UCSD-AML1 (cell line): ENCODE results near the gene RPP25.

Source experiments
- DNase-seq: peaks from one replicate; lab custom pipeline; 2025; ENCODE audit not compliant: unreplicated experiment; lab: John Stamatoyannopoulos, UW

The RPP25 gene

DNA sequence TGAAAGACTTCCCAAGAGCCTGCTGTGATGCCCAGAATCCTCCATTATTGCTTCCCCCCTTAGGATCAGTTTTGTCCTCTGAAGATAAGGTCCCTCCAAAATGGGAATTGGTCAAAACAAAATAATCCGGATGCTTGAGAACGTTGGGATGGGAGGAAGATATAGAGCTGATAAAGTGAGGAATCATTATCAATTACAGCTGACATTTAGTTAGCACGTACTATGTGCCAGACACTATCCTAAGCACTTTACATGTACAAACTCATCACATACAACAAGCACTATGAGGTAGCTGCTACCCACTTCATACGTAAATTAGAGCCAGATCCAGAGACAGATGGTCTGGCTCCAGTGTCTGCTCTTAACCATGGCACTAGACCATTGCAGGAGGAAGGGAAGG, 6.6 kb upstream of the RPP25 start:
- no peak for DNase-seq

DNA sequence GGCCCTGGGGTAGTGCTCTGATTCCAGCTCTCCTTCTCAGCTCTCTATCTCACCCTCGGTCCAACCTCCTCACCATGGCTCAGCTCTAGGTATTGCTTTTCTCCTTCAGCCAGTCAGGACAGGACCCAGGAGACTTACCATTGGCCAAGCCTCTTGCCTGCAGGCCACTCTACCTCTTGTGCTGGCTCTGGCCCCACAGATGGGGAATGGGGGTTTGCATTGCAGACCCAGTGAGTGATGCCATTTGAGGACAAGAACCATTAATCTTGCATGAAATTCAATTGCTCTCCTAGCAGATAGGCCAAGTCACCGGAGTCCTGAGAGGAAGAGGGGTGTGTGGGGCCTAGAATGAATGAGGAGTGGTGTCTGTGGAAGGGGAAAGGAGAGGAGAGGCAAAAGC, 6.1 kb upstream of the RPP25 start:
- DNase-seq, result no peak

DNA sequence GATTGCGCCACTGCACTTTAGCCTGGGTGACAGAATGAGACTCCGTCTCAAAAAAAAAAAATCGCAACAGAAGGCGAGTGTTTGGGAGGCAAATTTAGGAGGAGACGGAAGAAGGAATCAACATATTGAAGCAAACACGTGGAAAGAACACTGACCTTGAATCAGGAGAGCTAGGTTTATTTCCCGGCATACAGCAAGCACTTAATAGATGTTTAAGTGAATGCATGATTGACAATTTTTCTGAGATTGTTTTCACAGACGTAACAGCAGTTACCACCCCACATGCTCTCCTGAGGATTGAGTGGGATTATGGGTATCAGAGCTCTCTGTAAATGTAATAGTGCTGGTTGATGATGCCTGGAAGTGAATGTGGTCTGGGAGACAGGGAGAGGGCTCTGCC, 5.6 kb upstream of the RPP25 start:
- DNase-seq, result no peak

DNA sequence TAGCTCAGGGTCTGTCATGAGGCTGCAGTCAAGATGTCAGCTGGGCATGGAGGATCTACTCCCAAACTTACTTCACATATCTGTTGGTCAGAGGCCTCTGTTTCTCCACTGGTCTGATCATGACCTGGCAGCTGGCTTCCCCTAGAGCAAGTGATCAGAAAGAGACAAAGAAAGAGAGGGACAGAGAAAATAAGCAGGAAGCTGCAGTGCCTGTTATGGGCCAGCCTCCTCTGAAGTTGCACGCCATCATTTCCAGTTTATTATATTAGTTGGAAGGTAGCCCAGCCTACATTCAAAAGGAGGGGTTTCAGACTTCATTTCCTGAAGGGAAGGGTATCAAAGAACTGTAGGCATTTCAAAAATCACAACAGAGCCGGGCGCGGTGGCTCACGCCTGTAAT, 5.0 kb upstream of the RPP25 start:
- DNase-seq, result no peak

DNA sequence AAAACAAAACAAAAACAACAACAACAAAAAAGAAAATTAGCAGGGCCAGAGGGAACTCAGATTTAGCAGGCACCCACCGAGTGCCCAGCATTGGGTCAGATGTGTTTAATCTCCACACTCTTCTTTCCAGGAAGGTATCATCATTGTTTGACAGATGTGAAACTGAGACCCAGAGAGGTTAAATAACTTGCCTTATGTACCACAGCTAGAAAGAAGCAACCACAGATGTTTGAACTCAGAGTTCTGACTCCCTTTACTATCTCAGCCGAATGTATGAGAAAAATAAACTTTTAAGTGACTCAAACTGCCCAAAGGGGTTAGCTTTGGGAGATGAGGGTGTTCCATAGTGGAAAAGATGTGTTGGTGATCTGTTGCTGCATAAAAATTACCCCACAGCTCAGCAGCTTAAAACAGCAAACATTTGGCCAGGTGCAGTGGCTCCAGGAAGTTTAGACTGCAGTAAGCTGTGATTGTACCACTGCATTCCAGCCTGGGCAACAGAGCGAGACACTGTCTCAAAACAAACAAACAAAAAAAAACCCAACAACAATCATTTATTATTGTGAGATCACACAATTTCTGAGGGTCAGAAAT, 4.5 kb upstream of the RPP25 start:
- DNase-seq, result no peak

DNA sequence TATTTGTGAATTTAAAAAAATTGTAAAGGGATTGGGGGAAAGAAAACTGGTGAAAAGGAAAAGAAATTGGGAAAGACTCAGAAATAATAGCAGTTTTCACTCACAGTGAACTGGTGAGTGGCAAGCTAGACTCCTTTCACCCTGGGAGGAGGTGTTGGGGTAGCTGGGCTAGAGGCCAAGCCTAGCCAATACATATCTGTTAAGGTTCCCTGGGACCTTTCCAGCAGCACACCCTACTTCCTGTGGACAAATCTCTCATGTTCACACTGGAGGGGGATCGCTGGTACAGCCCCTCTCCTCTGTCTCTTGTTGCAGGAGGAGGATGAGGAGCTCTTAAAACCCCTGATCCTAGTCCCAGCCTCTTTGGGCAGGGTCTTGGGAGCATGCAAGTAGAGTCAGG, 3.7 kb upstream of the RPP25 start:
- no peak for DNase-seq

DNA sequence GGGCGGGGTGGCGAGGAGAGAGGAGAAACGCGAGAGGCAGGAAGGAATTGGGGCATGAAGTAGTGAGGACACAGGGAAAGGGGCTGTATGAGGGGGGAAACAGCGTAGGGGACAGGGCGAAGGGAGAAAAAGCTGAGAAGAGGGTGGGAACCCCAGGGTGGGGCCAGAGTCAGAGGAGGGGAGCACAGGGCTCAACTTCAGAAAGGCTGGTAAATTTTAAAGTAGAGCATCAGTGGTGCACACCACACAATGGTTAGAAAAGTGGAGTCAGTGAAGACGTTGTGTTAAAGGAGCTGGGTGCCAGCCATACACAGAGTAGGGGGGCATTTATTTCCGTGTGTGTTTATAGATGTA, 3.0 kb upstream of the RPP25 start:
- no peak for DNase-seq

DNA sequence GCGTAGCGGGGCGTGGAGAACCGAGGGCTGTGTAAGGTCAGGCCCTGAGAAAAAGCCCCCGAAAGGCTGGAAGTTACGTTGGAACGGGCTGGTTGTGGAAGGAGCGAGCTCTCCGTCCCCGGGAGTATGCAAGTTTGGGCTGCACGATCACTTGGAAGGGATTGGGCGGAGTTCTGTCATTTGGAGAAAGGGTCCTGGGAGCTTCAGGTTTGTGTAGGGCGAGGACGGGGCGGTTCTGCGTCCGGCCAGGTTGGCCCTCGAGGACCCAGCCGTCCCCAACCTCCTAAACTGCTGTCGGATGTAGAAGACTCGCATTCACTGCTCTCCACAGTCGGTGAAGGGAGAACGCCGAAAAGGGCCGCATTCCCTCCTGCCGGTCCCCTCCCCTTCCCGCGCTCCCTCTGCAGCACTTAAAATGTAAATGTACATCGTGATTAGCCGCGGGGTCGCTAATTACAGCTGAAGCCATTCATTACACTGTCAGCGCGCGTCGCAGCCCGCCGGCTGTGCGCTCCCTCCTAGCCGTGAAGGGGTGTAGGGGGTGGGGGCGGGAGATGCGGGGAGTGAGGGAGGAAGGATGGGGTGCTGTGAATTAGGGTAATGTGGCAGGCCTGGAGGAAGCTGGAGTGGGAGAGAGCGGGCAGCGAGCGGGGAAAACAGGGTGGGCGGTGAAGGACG, 2.5 kb upstream of the RPP25 start:
- no peak for DNase-seq

DNA sequence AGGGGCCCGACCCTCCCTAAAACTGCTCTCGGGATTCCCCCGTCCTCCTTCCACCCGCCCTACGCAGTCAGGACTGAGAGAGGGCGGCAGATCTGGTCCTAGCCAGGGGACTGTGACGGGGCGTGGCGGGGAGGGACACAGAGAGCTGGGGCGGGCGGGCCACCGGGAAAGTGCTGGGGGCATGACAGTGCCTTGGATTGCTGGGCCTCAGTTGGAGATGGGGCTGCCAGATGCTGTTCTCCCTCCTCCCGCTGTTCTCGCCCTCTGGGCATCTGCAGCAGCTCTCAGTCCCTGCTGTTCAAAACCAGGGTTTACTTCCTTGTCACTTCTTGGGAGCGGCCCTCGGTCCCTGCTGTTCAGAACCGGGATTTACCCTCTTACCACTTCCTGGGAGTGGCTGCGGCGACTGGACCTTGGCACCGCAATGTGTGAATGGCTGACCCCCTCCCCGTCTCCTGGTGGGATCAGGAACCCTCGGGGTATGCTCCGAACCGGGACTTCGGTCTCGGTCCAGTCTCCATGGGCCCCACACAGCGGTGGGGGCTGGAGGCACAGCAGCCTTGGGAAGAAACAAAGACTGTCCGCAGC, 1.8 kb upstream of the RPP25 start:
- no peak for DNase-seq

DNA sequence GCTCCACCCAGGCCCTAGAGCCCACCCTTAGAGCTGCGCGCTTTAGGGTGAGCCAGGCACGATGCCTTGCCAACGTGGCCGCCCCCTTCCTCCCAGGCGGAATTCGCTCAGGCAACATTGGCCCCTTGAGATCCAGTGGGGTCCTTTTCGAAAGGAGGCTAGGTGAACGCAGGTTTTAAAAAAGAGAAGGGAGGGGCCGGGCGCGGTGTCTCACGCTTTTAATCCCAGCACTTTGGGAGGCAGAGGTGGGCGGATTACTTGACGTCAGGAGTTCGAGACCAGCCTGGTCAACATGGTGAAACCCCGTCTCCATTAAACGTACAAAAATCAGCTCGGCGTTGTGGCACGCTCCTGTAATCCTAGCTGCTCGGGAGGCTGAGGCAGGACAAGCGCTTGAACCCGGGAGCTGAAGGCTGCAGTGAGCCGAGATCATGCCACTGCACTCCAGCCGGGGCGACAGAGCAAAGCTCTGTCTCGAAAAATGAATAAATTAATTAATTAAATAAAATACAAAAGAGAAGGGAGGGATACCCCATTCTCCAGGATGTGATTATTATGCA, 984 bp upstream of the RPP25 start:
- DNase-seq, result no peak

DNA sequence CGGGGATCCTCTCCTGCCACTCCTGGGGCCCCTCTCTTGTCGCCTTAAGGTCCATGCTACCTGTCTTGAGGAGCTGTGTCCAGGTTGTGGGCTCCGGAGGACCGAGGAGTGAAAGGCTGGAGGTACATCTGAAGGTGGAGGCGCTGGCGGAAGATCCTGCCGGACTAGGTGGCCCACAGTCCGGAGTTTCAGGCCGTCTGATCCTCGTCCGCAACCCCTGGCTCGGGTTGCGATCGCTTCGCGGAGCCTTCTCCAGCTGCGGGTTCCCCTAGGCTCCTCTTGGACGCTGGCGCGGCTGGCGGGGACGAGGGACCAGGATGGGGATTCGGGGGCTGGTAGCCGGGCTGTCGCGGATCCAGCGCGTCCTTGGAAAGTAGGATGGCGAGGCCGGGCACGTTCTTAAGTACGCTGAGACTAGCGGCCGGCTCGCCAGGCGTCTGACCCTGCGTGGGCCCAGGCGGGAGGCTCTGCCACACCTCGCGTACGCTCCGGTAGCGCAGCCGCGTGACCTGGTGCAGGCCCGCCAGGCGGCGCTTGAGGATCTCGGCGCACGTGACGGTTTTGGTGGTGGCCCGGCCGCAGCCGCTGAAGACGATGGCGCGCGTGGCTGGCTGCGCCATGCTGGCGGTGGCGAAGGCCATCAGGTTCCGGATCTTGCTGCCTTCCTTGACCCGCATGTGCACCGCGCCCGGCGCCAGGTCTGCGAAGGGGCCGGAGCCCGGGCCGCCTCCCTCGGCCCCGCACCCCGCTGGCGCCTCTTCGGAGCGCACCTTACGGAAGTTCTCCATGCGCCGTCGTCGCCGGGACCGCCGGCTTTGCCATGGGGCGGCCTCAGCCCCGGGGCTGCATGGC, 550 bp downstream of the RPP25 start:
- DNase-seq, result no peak

DNA sequence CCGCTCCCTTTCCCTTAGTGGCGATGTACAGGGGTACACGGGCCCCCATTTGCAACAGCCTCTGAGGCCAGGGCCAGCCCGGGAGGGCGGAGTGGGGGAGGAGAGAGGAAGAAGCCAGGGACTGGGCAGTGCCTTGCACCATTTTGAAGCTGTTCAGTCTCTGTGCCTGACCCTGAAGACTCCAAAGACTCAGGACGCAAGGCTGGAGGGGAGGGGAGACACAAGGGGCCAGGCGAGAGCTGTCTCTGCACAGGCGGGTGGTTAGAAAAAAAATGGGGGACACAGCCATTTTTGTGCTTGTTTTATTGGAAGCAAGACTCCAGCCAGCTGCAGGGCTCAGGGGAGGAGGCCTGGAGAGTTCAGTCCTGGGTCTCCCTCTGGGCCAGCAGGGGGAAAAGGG, 1.6 kb downstream of the RPP25 start:
- no peak for DNase-seq

DNA sequence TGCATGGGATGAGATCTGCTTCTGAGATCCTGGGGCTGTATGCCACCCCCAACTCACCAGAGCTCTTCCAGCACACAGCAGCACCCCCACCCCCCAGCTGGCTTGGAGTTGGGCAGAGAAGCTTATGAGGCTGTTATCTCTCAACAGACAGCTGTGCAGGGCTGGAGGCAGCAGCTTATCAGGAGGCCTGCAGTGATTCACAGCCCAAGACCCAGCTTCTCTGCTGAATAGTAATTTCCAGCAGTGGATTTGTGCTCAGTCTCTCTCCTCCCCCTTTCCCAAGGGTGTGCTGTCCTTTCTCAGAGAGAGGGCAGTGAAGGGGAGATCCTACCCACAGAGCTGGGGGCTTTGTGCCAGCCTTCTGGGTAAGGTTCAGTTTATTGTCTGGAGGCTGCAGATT, 2.1 kb downstream of the RPP25 start:
- DNase-seq, result peak; percentile 27

DNA sequence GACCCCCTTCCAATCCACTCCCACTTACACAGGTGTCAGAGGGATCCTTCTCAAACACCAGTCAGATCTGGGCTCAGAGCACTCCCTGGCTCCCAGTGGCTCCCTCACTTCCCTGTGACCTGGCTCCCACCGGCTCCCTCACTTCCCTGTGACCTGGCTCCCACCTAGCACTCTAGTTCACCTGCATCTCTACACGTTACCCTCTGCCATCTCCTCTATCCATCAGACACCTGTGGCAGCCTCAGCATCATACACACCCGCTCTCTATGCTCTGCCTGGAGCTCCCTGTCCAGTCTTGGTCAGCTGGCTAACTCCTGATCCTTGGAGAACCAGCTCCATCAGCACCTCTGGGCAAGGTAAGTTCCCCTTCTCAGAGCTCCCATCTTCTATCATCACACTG, 5.6 kb downstream of the RPP25 start:
- DNase-seq, result no peak

DNA sequence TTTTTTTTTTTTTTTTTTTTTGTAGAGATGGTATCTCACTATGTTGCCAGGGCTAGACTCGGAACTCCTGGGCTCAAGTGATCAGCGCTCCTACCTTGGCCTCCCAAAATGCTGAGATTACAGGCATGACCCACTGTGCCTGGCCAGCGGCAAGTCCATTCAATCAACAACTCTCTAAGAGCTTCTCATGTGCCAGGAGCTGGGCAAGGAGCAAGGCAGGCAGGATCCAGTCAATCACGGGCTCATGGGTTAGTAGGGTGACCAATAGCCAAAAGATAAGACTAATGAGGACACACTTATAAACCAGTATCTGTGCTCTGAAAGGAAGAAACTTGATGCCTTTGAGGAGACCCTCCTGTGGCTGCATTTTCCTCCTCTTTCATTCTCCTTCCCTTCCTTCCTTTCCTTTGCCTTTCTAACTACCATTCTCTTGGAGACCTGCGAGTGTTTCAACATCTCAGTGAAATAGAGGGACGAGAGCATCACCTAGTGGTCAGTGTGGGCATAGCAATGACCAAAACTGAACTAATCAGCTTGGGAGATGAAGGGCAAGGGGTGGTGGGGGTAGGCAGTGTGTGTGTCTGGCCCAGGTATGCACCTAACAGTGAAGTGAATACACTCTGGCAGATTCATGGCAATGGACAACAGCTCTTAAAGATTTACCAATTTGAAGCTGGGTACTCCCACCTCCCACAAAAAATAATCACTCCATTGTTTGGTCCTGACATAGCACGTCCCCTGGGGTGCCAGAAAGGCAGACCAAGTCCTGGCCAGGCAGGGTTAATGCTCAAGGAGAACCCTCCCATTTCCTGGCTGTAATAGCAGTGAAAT, 6.3 kb downstream of the RPP25 start:
- peak; percentile 54 for DNase-seq

DNA sequence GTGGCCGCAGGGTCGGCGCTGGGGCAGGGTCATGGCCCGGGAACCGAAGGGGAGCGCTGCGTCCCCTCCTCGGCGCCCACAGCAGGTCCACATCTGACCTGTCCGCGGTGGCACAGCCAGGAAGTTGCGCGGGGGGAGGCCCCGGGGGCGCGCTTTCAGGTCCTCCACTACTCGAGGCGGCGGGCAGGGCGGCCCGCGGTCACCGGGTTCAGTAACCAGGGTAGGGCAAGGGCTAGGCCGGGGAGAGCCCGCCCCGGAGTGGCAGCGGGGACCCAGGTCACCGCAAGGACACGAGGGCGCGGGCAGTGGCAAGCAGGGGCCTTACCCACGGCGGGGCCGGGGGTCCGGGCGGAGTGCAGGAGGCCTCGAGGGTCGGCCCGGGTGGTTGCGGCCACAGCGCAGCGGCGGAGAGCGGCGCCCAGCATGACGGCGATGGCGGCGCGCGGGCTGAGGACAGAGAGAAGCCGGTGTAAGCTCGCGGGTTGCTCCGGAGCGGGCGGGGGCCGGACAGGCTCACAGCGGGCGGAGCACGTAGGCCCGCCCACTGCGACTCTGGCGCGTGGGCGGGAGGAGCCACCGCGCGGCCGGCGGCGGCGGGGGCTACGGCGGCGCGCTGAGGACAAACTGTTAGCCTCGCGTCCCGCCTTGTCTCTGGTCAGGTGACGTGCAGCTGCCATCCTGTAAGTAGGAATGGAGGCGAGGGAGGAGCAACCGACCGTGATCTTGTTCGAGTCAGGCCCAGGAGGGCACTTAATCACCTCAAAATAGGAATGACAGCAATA, 18.8 kb downstream of the RPP25 start, which contains the start of gene COX5A:
Gene COX5A (minus strand): TSS at position 484 of the 782 bp plus-strand sequence. CDS start 59 bp downstream, at position 425.
- DNase-seq, result peak; percentile 94

DNA sequence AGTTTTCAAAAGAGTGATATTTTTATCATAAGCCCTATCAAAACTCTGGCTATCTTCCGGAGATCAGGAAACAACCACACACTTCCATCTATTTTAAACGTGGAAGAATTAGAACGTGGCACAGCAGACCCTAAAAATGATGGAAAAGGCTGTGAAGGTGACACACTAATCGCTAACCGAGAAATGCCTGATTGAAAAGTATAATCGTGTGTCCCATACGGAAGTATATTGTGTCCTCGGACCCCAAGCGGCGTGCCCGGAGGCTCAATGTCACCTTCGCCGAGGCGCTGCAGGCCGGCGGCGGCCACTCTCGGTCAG, 19.3 kb downstream of the RPP25 start:
- DNase-seq, result no peak

DNA sequence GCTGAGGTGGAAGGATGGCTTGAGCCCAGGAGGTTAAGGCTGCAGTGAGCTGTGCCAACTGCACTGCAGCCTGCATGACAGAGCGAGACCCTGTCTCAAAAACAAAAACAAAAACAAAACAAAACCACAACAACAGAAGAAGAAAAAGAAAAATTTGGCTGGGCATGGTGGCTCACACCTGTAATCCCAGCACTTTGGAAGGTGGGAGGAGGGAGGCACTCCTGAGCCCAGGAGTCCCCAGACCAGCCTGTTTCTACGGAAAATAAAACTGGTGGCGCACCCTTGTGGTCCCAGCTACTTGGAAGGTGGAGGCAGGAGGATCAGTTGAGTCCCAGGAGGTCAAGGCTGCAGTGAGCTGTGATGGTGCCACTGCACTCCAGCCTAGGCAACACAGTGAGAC, 21.4 kb downstream of the RPP25 start:
- DNase-seq, result peak; percentile 24

DNA sequence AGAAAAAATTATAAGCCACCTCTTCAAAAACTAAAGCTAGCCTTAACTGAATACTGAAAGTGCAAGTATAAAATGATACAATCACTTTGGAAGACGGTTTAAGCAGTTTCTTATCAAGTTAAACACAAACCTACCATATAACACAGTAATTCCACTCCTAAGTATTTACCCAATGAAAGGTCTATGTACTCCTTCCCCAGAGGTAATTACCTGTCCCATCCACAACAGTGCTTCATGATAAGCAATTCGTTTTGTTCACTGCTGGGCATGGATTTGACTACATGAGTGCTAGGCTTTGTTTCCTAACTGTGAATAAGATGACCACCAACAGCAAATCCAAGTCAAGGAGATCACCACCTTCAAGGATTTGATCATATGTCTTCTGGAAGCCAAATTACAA, 23.0 kb downstream of the RPP25 start:
- no peak for DNase-seq

DNA sequence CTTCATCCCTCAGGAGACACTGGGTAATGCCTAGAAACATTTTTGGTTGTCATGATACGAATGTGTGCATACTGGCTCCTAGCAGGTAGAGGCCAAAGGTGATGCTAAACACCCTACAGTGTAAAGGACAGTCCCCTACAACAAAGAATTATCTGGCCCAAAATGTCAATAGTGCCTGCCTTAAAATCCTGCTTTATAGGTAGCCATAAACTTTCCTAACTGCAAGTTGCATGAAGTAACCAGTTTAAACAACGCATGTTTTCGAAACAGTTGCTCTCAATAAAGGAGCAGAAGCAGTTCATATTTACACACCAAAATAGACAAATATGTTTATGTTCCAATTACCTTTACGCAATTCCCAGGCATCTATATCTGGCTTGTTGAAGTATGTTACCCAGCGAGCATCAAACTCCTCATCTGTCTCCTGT, 27.8 kb downstream of the RPP25 start:
- DNase-seq, result no peak
